IMR-90 (cell line): ENCODE results near the gene NSUN7.
"Not testable (repeated sequence)": the region's sequence is repeated elsewhere in the genome, so short reads cannot be mapped to it uniquely, and the experiment has no call there.

Experiments used
- CHD1 ChIP-seq: IDR thresholded peaks from 2 replicates; pipeline ENCODE4 v1.6.1; 2012; ENCODE audit warnings: low read depth, low read length, improper control_type of control experiment
- MAZ ChIP-seq: IDR thresholded peaks from 2 replicates; pipeline ENCODE4 v1.6.1; 2012; ENCODE audit warnings: low read depth, mild to moderate bottlenecking, low read length, improper control_type of control experiment, moderate library complexity, borderline replicate concordance
- MXI1 ChIP-seq: IDR thresholded peaks from 2 replicates; pipeline ENCODE4 v1.6.1; 2012; ENCODE audit warnings: low read depth, mild to moderate bottlenecking, low read length, moderate library complexity, borderline replicate concordance
- NFE2L2 ChIP-seq: fragments of 150-350 bp; IDR thresholded peaks from 2 replicates; pipeline ENCODE4 v1.6.1; 2016; ENCODE audit warnings: low read depth, mild to moderate bottlenecking, low read length
- POLR2A ChIP-seq: IDR thresholded peaks from 2 replicates; pipeline ENCODE4 v1.6.1; 2012; ENCODE audit warnings: mild to moderate bottlenecking, low read depth, low read length
- RAD21 ChIP-seq: IDR thresholded peaks from 2 replicates; pipeline ENCODE4 v1.6.1; 2012; ENCODE audit warnings: low read length, improper control_type of control experiment
- RCOR1 ChIP-seq: IDR thresholded peaks from 2 replicates; pipeline ENCODE4 v1.6.1; 2012; ENCODE audit warnings: mild to moderate bottlenecking, low read length, improper control_type of control experiment; ENCODE audit not compliant: insufficient replicate concordance
- RFX5 ChIP-seq: IDR thresholded peaks from 2 replicates; pipeline ENCODE4 v1.8.0; 2012; ENCODE audit warnings: low read depth, mild to moderate bottlenecking, low read length, moderate library complexity
- SMC3 ChIP-seq: fragments of 150-350 bp; IDR thresholded peaks from 2 replicates; pipeline ENCODE4 v1.6.1; 2016; ENCODE audit warnings: low read depth, mild to moderate bottlenecking, antibody characterized with exemption, low read length, moderate library complexity
- TF ChIP-seq, protein P1 (sequence below): fragments of 150-350 bp; IDR thresholded peaks from 2 replicates; pipeline ENCODE4 v1.6.1; 2017; ENCODE audit warnings: mild to moderate bottlenecking, antibody characterized with exemption, low read length, low read depth
- TF ChIP-seq, protein P2 (sequence below): conservative IDR thresholded peaks from 2 replicates; pipeline ENCODE4 v1.5.1; 2012; ENCODE audit warnings: mild to moderate bottlenecking, low read depth, low read length, improper control_type of control experiment
- TF ChIP-seq, protein P3 (sequence below): fragments of 150-350 bp; IDR thresholded peaks from 2 replicates; pipeline ENCODE4 v1.6.1; 2016; ENCODE audit warnings: low read depth, mild to moderate bottlenecking, low read length, moderate library complexity, borderline replicate concordance

DNA sequence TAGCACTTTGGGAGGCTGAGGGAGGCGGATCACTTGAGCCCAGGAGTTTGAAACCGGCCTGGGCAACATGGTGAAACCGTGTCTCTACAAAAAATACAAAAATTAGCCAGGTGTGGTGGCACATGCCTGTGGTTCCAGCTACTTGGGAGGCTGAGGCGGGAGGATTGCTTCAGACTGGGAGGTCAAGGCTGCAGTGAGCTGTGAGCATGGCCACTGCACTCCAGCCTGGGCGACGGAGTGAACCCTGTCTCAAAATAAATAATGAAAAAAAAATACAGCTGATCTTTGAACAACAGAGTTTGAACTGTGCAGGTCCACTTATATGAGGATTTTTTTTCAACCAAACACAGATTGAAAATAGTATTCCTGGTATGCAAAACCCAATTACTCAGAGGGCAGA is 67.4 kb downstream of the NSUN7 start:
- TF ChIP-seq, protein P1, sequence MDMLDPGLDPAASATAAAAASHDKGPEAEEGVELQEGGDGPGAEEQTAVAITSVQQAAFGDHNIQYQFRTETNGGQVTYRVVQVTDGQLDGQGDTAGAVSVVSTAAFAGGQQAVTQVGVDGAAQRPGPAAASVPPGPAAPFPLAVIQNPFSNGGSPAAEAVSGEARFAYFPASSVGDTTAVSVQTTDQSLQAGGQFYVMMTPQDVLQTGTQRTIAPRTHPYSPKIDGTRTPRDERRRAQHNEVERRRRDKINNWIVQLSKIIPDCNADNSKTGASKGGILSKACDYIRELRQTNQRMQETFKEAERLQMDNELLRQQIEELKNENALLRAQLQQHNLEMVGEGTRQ, result not testable (repeated sequence)
- TF ChIP-seq, protein P2, sequence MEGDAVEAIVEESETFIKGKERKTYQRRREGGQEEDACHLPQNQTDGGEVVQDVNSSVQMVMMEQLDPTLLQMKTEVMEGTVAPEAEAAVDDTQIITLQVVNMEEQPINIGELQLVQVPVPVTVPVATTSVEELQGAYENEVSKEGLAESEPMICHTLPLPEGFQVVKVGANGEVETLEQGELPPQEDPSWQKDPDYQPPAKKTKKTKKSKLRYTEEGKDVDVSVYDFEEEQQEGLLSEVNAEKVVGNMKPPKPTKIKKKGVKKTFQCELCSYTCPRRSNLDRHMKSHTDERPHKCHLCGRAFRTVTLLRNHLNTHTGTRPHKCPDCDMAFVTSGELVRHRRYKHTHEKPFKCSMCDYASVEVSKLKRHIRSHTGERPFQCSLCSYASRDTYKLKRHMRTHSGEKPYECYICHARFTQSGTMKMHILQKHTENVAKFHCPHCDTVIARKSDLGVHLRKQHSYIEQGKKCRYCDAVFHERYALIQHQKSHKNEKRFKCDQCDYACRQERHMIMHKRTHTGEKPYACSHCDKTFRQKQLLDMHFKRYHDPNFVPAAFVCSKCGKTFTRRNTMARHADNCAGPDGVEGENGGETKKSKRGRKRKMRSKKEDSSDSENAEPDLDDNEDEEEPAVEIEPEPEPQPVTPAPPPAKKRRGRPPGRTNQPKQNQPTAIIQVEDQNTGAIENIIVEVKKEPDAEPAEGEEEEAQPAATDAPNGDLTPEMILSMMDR, result not testable (repeated sequence)
- TF ChIP-seq, protein P3, sequence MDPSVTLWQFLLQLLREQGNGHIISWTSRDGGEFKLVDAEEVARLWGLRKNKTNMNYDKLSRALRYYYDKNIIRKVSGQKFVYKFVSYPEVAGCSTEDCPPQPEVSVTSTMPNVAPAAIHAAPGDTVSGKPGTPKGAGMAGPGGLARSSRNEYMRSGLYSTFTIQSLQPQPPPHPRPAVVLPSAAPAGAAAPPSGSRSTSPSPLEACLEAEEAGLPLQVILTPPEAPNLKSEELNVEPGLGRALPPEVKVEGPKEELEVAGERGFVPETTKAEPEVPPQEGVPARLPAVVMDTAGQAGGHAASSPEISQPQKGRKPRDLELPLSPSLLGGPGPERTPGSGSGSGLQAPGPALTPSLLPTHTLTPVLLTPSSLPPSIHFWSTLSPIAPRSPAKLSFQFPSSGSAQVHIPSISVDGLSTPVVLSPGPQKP, result not testable (repeated sequence)
- TF ChIP-seq MAZ, CHD1, RAD21, MXI1, RCOR1, POLR2A, SMC3, NFE2L2, RFX5: not testable (repeated sequence)
